HG03280 (cell line): ENCODE measurements around the gene TFPT.
"Not testable (repeated sequence)": the region's sequence is repeated elsewhere in the genome, so short reads cannot be mapped to it uniquely, and the experiment has no call there.

Source experiments
- ATAC-seq: cut with Tn5 transposase; IDR thresholded peaks from one replicate; pipeline ENCODE4 v1.9.1; 2021; ENCODE audit warnings: mild to moderate bottlenecking, moderate library complexity; ENCODE audit not compliant: unreplicated experiment

The TFPT gene

DNA sequence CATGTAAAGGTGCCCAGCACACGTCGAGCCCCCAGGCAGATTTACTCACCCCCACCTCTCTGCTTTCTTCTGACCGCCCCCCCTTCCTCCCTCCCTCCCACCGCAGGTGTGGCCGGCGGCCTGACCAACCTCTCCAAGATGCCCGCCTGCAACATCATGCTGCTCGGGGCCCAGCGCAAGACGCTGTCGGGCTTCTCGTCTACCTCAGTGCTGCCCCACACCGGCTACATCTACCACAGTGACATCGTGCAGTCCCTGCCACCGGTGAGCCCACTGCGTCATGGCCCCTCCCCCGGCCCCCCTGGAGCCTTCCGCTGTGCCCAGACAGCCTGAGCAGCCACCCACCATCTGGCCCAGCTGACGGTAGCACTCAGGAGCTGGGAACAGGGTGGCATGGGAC lies 8.9 kb upstream of the TFPT start:
- ATAC-seq = no peak

DNA sequence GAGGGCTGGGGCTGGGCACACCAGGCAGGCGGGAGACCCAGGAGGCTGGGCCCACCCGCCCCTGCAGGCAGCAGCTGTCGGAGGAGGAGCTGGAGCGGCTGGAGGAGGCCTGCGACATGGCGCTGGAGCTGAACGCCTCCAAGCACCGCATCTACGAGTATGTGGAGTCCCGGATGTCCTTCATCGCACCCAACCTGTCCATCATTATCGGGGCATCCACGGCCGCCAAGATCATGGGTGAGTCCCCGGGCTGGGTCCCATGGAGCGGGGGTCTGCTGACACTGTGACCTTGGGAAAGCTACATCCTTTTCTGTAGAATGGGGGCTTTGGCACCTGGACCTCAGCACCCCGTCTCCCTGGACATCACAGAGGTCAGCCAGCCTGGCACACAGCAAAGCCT lies 8.2 kb upstream of the TFPT start:
- no peak for ATAC-seq

DNA sequence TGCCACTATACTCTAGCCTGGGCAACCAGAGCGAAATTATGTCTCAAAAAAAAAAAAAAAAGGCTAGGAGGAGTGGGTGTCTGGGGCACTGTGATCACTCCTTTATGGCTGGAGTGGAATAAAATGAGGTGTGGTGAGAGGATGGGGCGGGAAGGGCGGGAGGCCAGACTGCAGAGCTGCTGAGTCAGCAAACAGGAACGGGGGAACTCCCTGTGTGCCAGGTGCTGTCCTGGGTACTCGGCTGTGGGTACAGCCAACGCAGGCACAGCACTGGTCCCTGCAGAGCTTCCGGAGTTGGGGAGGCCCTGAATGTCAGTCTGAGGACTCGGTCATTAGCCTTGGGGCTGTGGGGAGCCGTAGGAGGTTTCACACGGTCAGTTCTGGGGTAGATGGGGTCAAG lies 5.8 kb upstream of the TFPT start:
- no peak for ATAC-seq

DNA sequence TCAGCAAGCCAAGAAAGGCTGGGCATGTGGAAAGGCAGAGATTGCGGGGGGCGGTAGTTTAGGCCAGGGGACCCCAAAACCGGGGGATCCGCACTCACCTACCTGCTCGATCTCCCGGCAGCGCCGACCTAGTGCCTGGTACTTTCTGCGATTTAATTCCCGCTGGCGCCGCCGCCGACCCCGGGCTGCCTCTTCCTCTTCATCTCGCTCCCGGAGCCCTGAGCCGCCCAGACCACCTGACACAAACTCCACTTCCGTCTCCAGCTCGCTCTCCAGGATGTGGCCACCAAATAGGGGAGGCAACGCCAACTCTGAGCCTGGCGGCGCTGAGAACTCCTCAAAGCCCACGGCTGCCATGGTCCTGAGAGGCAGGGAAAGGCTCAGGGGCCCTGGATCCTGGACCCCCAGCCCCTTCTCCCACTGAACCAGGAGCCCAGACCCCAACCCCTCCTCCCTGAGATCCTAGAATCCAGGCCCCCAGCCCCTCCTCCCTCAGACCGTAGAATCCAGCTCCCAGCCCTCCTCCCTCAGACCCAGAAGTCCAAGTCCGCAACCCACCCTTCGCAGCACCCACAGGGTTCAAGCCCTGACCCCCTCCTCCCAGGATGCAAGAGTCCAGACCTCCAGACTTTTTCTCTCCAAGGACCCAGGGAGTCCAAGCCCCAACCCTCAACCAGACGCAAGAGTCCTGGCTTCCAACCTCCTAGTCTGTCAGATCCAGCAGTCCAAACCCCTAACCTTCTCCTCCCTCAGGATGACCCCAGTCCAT lies 933 bp downstream of the TFPT start:
- ATAC-seq = no peak

DNA sequence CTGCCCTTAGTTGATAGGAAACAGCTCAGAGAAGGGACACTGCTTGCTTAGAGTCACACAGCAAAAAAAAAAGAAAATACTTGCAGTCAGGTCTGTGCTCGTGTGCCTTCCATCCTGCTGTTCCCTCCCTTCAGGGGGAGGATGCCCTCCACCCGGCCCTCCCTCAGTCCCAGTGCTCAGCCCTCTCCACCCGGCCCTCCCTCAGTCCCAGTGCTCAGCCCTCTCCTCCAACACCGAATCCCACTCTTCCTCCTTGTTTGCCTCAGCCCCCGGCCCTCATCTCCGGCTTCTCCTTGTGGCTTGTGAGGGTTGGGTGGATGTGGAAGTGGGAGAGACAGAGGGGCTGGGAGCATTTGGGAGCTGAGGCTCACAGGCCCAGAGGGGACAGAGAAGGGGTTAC lies 5.8 kb downstream of the TFPT start:
- no peak for ATAC-seq

DNA sequence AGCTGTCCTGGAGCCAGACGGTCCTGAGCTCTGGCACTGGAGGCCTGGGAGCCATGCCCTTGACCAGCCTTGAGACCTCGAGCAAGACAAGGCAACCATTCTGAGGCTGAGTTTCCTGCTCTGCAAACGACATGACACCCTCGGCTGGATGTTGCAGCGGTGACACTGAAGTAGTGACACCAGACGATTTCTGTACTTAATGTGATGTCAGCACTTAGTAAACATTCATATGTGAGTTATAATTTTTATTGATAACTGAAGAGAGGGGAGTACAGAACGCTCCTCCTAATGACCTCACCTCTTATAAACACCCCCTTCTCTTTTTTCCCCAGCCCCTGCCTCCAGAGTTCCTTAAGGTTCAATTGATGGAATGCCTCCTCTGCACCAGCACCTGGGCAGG lies 7.0 kb downstream of the TFPT start:
- no peak for ATAC-seq

- ATAC-seq = no peak
These were observed 7.5 kb downstream of the TFPT start for GRCh38 chr19:54107876-54108490.

DNA sequence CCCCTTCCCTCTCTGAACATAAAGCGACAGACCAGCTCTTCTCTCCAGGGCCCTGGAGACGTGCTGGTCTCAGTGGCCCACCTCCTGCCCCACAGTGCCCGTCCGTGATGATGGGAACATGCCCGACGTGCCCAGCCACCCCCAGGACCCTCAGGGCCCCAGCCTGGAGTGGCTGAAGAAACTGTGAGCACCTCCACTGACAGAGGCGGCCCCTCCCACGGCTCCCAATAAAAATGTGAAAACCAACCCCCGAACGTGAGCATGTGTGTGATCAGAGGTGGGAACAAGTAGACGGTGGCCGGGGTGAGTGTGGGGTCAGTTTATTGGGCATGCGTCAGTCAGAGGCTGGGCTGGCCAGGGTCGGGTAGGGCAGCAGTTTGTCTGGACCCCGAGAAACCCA lies 8.7 kb downstream of the TFPT start:
- no peak for ATAC-seq

DNA sequence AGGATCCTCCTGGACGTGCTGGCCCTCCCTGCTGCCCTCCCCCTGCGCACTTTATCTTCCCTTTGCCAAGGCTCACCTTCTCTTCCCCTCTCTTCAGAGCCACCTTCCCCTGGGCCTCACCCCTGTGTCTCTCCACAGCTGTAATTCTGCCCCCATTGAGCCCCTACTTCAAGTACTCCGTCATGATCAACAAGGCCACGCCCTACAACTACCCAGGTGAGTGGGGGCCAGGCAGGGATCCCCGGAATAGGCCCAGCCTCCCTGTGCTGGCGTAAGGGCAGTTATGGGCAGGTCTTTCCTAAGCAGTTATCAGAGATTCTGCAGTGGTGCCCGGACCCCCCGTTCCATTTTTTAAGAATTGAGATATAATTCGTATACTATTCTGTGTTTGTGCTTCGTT lies 9.7 kb downstream of the TFPT start:
- ATAC-seq = no peak

DNA sequence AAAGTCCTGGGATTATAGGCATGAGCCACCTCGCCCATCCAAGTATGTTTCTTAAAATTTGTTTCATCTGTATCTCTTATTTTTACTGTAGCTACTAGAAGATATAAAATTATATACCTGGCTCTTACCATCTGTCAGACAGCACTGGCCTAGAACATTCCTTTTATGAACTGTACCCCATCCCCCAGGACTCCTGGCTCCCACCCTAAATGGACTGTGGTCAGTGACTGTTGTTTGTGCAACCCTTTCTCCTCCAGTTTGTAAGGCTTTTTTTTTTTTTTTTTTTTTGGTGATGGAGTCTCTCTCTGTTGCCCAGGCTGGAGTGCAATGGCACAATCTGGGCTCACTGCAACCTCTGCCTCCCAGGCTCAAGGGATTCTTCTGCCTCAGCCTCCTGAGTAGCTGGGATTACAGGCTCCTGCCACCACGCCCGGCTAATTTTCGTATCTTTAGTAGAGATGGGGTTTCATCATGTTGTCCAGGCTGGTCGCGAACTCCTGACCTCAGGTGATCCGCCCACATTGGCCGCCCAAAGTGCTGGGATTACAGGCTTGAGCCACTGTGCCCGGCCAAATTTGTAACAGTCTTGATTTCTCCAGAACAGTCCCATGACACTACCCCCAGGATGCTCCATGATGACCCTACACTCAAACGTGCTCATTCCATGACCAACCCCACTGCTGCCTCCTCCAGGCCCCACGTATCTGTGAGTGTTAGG lies 10.3 kb downstream of the TFPT start:
- no peak for ATAC-seq

GRCh38 chr19:54102421-54103169 lies 12.9 kb downstream of the TFPT start, which contains the start of gene NDUFA3:
TSS of gene NDUFA3 (plus strand) at chr19:54102855. CDS start at chr19:54102879, 24 bp downstream.
- ATAC-seq = peak; percentile 98

DNA sequence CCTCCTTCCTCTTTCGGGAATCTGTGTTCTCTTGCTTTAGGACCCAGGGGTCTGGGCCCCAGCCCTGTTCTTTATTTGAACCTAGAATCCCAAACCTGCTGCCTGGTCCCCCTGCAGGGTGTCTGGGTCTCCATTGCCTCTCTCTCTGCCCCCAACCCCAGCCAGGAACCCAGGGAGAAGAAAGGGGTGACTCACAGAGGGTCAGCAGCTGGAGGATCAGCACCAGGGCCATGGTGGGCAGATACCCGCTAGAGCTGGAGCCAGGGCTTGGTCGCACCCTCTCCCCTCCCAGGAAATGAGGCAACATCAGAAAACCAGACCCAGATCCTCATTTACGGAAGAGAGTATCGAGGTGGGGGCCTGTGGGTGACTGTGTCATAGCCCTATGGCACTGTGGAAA lies 14.9 kb downstream of the TFPT start, which contains the start of gene OSCAR:
Gene OSCAR (minus strand): TSS at position 243 of the 400 bp plus-strand sequence. CDS start 11 bp downstream, at position 232.
- ATAC-seq = no peak

GRCh38 chr19:54099903-54100255 lies 15.6 kb downstream of the TFPT start:
- ATAC-seq = not testable (repeated sequence)

DNA sequence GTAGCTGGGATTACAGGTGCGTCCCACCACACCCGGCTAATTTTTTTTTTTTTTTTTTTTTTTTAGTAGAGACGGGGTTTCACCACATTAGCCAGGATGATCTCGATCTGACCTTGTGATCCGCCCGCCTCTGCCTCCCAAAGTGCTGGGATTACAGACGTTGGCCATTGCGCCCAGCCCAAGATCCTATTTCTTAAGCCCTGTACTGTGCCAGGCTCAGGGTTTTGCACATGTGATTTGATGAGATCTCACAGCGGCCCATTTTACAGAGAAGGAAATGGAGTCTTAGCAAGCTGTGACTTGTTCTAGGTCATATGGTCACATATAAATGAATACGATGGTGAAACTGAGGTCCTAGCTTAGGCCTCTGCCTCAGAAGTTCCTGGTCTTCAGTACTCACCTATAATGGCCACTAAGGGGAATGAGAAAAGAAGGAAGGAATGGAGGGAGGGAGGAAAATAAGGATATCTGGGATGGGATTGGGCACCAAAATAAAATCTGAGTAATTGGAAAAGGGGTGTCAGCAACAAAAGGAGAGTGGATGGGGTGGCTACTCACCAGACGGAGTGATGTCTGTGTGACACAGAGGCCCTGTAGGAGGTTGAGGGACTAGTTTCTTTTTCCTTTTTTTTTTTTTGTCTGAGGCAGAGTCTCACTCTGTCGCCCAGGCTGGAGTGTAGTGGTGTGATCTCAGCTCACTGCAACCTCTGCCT lies 16.1 kb downstream of the TFPT start:
- ATAC-seq = no peak

- no peak for ATAC-seq
These were observed 18.8 kb downstream of the TFPT start for GRCh38 chr19:54096617-54097106.

GRCh38 chr19:54095859-54096616 lies 19.4 kb downstream of the TFPT start:
- peak; percentile 53 for ATAC-seq

- ATAC-seq = no peak
These were observed 20.2 kb downstream of the TFPT start for GRCh38 chr19:54095136-54095858.

GRCh38 chr19:54094426-54095000 lies 20.9 kb downstream of the TFPT start:
- ATAC-seq = no peak

DNA sequence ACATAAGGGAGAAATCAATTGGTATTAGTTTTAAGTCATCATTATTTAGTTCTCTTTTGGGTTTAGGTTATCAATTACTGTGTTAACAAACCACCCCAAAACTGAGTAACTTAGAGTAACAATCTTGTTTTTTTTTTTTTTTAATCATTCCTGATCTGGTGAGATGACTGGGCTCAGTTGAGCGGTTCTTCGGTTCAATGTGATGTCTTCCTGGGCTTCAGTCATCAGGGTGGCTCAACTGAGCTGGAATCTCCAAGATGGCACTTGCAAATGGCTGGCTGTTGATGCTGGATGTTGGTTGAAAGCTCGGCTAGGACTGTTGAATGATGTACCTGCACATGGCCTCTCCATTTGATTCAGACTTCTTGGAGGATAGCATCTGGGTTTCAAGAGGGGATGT lies 31.0 kb downstream of the TFPT start:
- ATAC-seq = no peak
